Loucy (cell line): Measurements from ENCODE around the gene AHRR.
"Not testable (repeated sequence)": the region's sequence is repeated elsewhere in the genome, so short reads cannot be mapped to it uniquely, and the experiment has no call there.

ENCODE experiments used
- H2AFZ ChIP-seq: fragments of 200-600 bp; sonication (generic); 2 replicates; pipeline ENCODE4 v1.6.0; 2016; ENCODE audit warnings: antibody characterized with exemption, mild to moderate bottlenecking, low read length, moderate library complexity
- H3F3A ChIP-seq: fragments of 200-600 bp; 2 replicates; pipeline ENCODE4 v1.6.0; 2016; ENCODE audit warnings: antibody characterized with exemption, low read depth, mild to moderate bottlenecking
- H3K27me3 ChIP-seq: fragments of 200-600 bp; sonication (generic); 2 replicates; pipeline ENCODE4 v1.6.1; 2014; ENCODE audit warnings: low read length, mild to moderate bottlenecking; ENCODE audit not compliant: insufficient read depth, poor library complexity, severe bottlenecking
- H3K36me3 ChIP-seq: fragments of 200-600 bp; sonication (generic); 2 replicates; pipeline ENCODE4 v1.6.1; 2016; ENCODE audit warnings: low read length; ENCODE audit not compliant: insufficient read depth
- H3K4me1 ChIP-seq: fragments of 200-600 bp; sonication (generic); 2 replicates; pipeline ENCODE4 v1.5.1; 2014; ENCODE audit warnings: low read length, mild to moderate bottlenecking; ENCODE audit not compliant: insufficient read depth, poor library complexity, severe bottlenecking
- H3K4me2 ChIP-seq: fragments of 200-600 bp; sonication (generic); 2 replicates; pipeline ENCODE4 v1.6.0; 2014; ENCODE audit warnings: antibody characterized with exemption, low read length, low read depth, mild to moderate bottlenecking; ENCODE audit not compliant: poor library complexity, severe bottlenecking
- H3K4me3 ChIP-seq: fragments of 200-600 bp; sonication (generic); 2 replicates; pipeline ENCODE4 v1.5.1; 2014; ENCODE audit warnings: low read length, mild to moderate bottlenecking, mixed read lengths; ENCODE audit not compliant: poor library complexity, severe bottlenecking
- H3K79me2 ChIP-seq: fragments of 200-600 bp; sonication (generic); 2 replicates; pipeline ENCODE4 v1.6.1; 2014; ENCODE audit warnings: low read length; ENCODE audit not compliant: insufficient read depth
- H3K9ac ChIP-seq: fragments of 200-600 bp; sonication (generic); 2 replicates; pipeline ENCODE4 v1.6.0; 2014; ENCODE audit warnings: mild to moderate bottlenecking, low read depth, low read length, moderate library complexity; ENCODE audit not compliant: poor library complexity, severe bottlenecking
- H3K9me2 ChIP-seq: fragments of 200-600 bp; sonication (generic); replicated peaks from 2 replicates; pipeline ENCODE4 v1.6.1; 2016; ENCODE audit warnings: low read depth, low read length, mixed read lengths
- H3K9me3 ChIP-seq: fragments of 200-600 bp; sonication (generic); 2 replicates; pipeline ENCODE4 v1.6.1; 2014; ENCODE audit warnings: mild to moderate bottlenecking, antibody characterized with exemption, low read length, low read depth; ENCODE audit not compliant: insufficient read depth
- H4K20me1 ChIP-seq: fragments of 200-600 bp; sonication (generic); 2 replicates; pipeline ENCODE4 v1.6.0; 2014; ENCODE audit warnings: antibody characterized with exemption, low read length, mild to moderate bottlenecking; ENCODE audit not compliant: insufficient read depth, poor library complexity, severe bottlenecking
- CTCF ChIP-seq: fragments of 200-600 bp; sonication (generic); conservative IDR thresholded peaks from 2 replicates; pipeline ENCODE4 v1.5.1; 2014; ENCODE audit warnings: mild to moderate bottlenecking, antibody characterized with exemption, low read length
- EZH2phosphoT487 ChIP-seq: fragments of 200-600 bp; IDR thresholded peaks from 2 replicates; pipeline ENCODE4 v1.6.1; 2018; ENCODE audit warnings: antibody characterized with exemption, mild to moderate bottlenecking, moderate library complexity, borderline replicate concordance

AHRR gene

GRCh38 chr5:485113-485945 is 163.8 kb downstream of the AHRR start:
- H3K79me2 ChIP-seq = no peaks in the 10 kb centered on the region
- H4K20me1 ChIP-seq = no peaks in the 10 kb centered on the region
- H3K4me2 ChIP-seq = no peak overlapping the region
- H3F3A ChIP-seq = no peaks in the 10 kb centered on the region
- no peaks in the 10 kb centered on the region for H3K9me2 ChIP-seq
- no peaks in the 10 kb centered on the region for H3K36me3 ChIP-seq
- H3K4me3 ChIP-seq = no peak overlapping the region
- TF ChIP-seq CTCF (no peak), EZH2phosphoT487 (no peak)
- no peak overlapping the region for H2AFZ ChIP-seq
- no peaks in the 10 kb centered on the region for H3K27me3 ChIP-seq
- H3K4me1 ChIP-seq = peaks cover 21% of the 10 kb centered on the region
- H3K9me3 ChIP-seq = no peaks in the 10 kb centered on the region
- no peak overlapping the region for H3K9ac ChIP-seq

GRCh38 chr5:485946-486491 is 164.5 kb downstream of the AHRR start:
- Histone ChIP-seq H3K36me3 (no peaks in the 10 kb centered on the region), H3K4me1 (peaks cover 21% of the 10 kb centered on the region), H3K9ac (no peak overlapping the region), H3K9me2 (no peaks in the 10 kb centered on the region), H3F3A (no peaks in the 10 kb centered on the region), H3K9me3 (no peaks in the 10 kb centered on the region), H4K20me1 (no peaks in the 10 kb centered on the region), H3K4me3 (no peak overlapping the region), H2AFZ (no peak overlapping the region), H3K4me2 (no peak overlapping the region), H3K79me2 (no peaks in the 10 kb centered on the region), H3K27me3 (no peaks in the 10 kb centered on the region)
- no peak for TF ChIP-seq EZH2phosphoT487
- no peak for TF ChIP-seq CTCF

GRCh38 chr5:486597-486996 is 165.1 kb downstream of the AHRR start:
- H3K4me1 ChIP-seq = peaks cover 21% of the 10 kb centered on the region
- H3K36me3 ChIP-seq, H3K79me2 ChIP-seq, H3K9me3 ChIP-seq, H3F3A ChIP-seq, H3K4me3 ChIP-seq, H2AFZ ChIP-seq, H4K20me1 ChIP-seq, H3K4me2 ChIP-seq, H3K27me3 ChIP-seq, H3K9ac ChIP-seq, H3K9me2 ChIP-seq: not testable (repeated sequence)
